Measurements from ENCODE around the gene FLYWCH2. TPM values are rescaled to one million over a fixed set of nuclear protein-coding genes. Genes with fewer than 3 reads are reported as not detected.
"Not testable (repeated sequence)": the region's sequence is repeated elsewhere in the genome, so short reads cannot be mapped to it uniquely, and the experiment has no call there.

Gene FLYWCH2
- total RNA-seq, 1 donor from 2014 or later, result 22.2 TPM

DNA sequence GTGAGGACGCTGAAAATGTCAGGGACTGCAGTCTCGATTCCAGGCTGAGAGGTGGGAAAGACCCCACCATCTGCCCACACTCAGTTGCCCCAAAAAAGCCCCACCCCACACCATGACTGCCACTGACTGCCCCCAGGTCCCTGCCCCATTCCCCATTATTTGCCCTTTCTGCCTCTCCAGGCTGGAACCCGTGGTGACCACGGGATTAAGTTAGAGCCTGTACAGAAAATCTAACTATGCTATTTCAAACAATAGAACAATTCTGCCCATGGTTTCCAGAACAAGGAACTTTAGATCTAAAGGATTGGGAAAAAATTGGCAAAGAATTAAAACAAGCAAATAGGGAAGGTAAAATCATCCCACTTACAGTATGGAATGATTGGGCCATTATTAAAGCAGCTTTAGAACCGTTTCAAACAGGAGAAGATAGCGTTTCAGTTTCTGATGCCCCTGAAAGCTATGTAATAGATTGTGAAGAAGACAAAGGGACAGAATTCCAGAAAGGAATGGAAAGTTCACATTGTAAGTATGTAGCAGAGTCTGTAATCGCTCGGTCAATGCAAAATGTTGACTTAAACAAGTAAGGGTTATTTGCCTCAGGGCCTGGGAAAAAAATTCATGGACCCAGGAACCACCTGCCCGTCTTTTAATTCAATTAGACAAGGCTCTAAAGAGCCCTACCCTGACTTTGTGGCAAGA, 43.1 kb downstream of the FLYWCH2 start:
- H3K4me3 Mint-ChIP-seq, result no peak overlapping the region
- H3K27me3 Mint-ChIP-seq, result no peaks in the 10 kb centered on the region
- H3K9me3 Mint-ChIP-seq, result no peaks in the 10 kb centered on the region
- H3K36me3 Mint-ChIP-seq (ENCODE audit: low read depth), result peaks cover 8% of the 10 kb centered on the region
- no peak for DNase-seq
- intact Hi-C loops (cut with micrococcal nuclease), result loop anchor here (2.0 kb wide), 2 partner anchors 15 to 51 kb away; partner anchors contain the start of gene FLYWCH1
- no peak overlapping the region for H3K27ac Mint-ChIP-seq
- H3K4me1 Mint-ChIP-seq, result peaks cover 16% of the 10 kb centered on the region

DNA sequence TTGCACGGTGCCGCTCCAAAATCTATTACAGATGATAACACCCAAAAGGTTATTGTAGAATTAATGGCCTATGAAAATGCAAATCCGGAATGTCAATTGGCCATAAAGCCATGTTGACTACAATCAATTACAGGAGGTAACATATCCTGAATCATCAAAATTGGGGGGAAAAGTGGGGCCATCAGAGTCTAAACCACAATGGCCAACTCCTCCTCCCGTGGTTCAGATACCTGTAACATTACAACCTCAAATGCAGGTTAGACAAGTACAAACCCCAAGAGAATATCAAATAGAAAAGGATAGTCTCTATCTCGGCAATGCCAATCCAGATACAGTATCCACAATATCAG, 43.6 kb downstream of the FLYWCH2 start:
- DNase-seq, result no peak
- Mint-ChIP-seq H3K36me3 (ENCODE audit: low read depth) (peaks cover 8% of the 10 kb centered on the region), H3K9me3 (no peaks in the 10 kb centered on the region), H3K27ac (no peak overlapping the region), H3K4me3 (no peak overlapping the region), H3K4me1 (peaks cover 16% of the 10 kb centered on the region), H3K27me3 (no peaks in the 10 kb centered on the region)
- intact Hi-C loops (cut with micrococcal nuclease), result loop anchor here (2.0 kb wide), 2 partner anchors 16 to 52 kb away; partner anchors contain the start of gene FLYWCH1

DNA sequence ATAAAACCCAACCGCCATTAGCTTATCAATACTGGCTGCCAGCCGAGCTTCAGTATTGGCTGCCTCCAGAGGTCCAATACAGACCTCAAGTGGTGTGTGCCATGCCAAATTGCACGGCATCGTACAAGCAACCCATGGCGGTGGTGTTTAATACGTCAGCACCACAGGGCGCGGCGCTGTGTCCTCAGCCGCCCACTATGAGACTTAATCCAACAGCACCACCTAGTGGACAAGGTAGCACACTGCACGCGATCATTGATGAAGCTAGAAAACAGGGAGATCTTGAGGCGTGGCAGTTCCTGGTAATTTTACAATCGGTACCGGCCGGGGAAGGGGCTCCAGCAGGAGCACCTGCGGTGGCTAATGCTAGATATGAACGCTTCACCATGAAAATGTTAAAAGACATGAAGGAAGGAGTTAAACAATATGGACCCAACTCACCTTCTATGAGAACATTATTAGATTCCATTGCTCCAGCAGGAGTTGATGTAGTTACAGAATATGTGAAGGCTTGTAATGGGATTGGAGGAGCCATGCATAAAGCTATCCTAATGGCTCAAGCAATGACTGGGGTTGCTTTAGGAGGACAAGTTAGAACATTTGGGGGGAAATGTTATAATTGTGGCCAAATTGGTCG, 44.1 kb downstream of the FLYWCH2 start:
- peaks cover 16% of the 10 kb centered on the region for H3K4me1 Mint-ChIP-seq
- H3K4me3 Mint-ChIP-seq, result no peak overlapping the region
- H3K27ac Mint-ChIP-seq, result no peak overlapping the region
- no peaks in the 10 kb centered on the region for H3K9me3 Mint-ChIP-seq
- H3K36me3 Mint-ChIP-seq (ENCODE audit: low read depth), result peaks cover 4% of the 10 kb centered on the region
- peak; percentile 97 for DNase-seq
- intact Hi-C loops (cut with micrococcal nuclease), result loop anchor here (2.0 kb wide), 2 partner anchors 16 to 52 kb away; partner anchors contain the start of gene FLYWCH1
- H3K27me3 Mint-ChIP-seq, result no peaks in the 10 kb centered on the region

DNA sequence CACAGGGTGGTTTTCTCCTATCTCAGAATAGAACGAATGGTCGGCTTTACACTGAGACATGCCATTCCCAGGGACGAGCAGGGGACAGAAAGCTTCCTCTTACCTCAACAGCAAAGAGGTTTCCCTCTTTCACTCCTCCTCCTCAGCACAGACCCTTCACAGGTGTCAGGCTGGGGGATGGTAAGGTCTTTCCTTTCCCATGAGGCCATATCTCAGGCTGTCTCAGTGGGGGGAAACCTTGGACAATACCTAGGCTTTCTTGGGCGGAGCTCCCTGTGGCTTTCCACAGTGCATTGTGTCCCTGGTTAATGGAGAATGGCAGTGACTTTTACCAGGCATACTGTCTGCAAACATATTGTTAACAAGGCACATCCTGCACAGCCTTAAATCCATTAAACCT, 45.1 kb downstream of the FLYWCH2 start:
- intact Hi-C loops (cut with micrococcal nuclease); H3K36me3 Mint-ChIP-seq (ENCODE audit: low read depth): not testable (repeated sequence)

DNA sequence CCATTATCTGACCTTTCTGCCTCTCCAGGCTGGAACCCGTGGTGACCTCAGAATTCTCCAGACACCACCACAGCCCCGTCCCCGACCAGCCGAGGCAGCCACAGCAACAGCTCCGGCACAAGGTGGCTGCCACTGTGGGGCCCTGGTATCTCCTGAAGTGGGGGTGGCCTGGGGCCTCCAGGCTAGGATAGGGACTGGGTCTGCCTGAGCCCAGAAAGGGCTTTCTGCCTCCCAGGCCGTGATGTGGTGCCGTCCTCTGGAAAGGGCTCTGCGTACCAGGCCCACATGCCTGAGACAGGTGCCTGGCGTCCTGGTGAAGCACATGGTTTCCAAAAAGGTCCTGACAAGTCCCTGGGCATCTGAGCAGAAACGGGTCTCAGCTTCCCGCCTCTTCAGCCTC, 45.8 kb downstream of the FLYWCH2 start:
- Mint-ChIP-seq H3K27me3 (no peaks in the 10 kb centered on the region), H3K9me3 (no peaks in the 10 kb centered on the region), H3K4me3 (no peak overlapping the region), H3K36me3 (ENCODE audit: low read depth) (peaks cover 2% of the 10 kb centered on the region), H3K27ac (no peak overlapping the region), H3K4me1 (peaks cover 16% of the 10 kb centered on the region)
- intact Hi-C loops (cut with micrococcal nuclease), result no loop called here
- no peak for DNase-seq

More for the DNA sequence above, 45.1 kb downstream of the FLYWCH2 start:
- not testable (repeated sequence) for H3K27me3 Mint-ChIP-seq, H3K9me3 Mint-ChIP-seq, H3K4me3 Mint-ChIP-seq, DNase-seq, H3K27ac Mint-ChIP-seq
- peaks cover 16% of the 10 kb centered on the region for H3K4me1 Mint-ChIP-seq

DNA sequence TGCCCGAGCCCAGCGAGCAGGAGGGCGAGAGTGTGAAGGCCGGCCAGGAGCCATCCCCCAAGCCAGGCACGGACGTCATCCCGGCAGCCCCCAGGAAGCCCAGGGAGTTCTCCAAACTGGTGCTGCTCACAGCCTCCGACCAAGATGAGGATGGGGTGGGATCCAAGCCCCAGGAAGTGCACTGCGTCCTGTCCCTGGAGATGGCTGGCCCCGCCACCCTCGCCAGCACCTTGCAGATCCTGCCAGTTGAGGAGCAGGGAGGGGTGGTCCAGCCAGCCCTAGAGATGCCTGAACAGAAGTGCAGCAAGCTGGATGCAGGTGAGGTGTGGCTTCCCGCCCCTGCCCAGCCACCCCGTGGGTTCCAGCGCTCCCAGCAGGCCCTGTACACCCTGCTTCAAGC, 46.7 kb downstream of the FLYWCH2 start:
- Mint-ChIP-seq H3K27ac (no peak overlapping the region), H3K27me3 (no peaks in the 10 kb centered on the region)
- intact Hi-C loops (cut with micrococcal nuclease), result no loop called here

DNA sequence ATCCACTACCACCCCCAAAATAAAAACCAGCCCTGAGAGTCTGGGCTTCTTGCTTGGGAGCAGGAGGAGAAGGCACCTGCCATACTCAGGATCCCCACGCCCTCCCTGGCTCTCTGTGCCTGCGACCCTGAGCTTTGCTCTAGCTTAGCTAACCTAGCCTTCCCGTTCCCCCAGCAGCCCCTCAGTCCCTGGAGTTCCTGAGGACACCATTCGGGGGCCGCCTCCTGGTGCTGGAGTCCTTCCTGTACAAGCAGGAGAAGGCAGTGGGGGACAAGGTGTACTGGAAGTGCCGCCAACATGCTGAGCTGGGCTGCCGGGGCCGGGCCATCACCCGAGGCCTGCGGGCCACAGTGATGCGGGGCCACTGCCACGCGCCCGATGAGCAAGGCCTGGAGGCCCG, 47.2 kb downstream of the FLYWCH2 start:
- peaks cover 10% of the 10 kb centered on the region for H3K36me3 Mint-ChIP-seq (ENCODE audit: low read depth)
- intact Hi-C loops (cut with micrococcal nuclease), result no loop called here
- DNase-seq, result no peak
- no peaks in the 10 kb centered on the region for H3K9me3 Mint-ChIP-seq
- no peak overlapping the region for H3K4me3 Mint-ChIP-seq
- no peak overlapping the region for H3K27ac Mint-ChIP-seq
- no peaks in the 10 kb centered on the region for H3K27me3 Mint-ChIP-seq
- H3K4me1 Mint-ChIP-seq, result peaks cover 20% of the 10 kb centered on the region

More for the DNA sequence above, 46.7 kb downstream of the FLYWCH2 start:
- no peak overlapping the region for H3K4me3 Mint-ChIP-seq
- no peak for DNase-seq
- H3K9me3 Mint-ChIP-seq, result no peaks in the 10 kb centered on the region
- H3K36me3 Mint-ChIP-seq (ENCODE audit: low read depth), result peaks cover 10% of the 10 kb centered on the region
- peaks cover 19% of the 10 kb centered on the region for H3K4me1 Mint-ChIP-seq

DNA sequence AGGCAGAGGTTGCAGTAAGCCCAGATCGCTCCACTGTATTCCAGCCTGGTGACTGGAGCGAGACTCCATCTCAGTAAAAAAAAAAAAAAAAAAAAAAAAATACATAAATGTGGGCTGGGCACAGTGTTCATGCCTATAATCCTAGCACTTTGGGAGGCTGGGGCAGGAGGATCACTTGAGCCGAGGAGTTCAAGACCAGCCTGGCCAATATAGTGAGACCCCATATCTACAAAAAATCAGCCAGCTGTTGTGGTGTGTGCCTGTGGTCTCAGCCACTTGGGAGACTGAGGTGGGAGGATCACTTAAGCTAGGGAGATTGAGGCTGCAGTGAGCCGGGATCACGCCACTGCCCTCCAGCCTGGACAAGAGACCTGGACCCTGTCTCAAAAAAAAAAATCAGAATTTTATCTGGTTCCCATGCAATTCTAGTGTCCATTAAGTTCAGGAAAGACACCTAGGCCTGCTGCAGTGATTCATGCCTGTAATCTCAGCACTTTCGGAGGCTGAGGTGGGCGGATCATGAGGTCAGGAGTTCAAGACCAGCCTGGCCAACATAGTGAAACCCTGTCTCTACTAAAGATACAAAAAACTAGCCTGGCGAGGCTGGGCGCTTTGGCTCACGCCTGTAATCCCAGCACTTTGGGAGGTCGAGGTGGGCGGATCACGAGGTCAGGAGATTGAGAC, 48.4 kb downstream of the FLYWCH2 start:
- H3K27me3 Mint-ChIP-seq; H3K9me3 Mint-ChIP-seq; intact Hi-C loops (cut with micrococcal nuclease); H3K27ac Mint-ChIP-seq; DNase-seq; H3K4me3 Mint-ChIP-seq: not testable (repeated sequence)
- Mint-ChIP-seq H3K4me1 (peaks cover 19% of the 10 kb centered on the region), H3K36me3 (ENCODE audit: low read depth) (peaks cover 14% of the 10 kb centered on the region)

DNA sequence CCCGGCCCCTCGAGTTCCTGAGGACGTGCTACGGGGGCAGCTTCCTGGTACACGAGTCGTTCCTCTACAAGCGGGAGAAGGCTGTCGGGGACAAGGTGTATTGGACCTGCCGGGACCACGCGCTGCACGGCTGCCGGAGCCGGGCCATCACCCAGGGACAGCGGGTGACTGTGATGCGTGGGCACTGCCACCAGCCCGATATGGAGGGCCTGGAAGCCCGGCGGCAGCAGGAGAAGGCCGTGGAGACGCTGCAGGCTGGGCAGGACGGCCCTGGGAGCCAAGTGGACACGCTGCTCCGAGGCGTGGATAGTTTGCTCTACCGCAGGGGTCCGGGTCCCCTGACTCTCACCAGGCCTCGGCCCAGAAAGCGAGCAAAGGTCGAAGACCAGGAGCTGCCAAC, 50.1 kb downstream of the FLYWCH2 start:
- Mint-ChIP-seq H3K4me3 (no peak overlapping the region), H3K27ac (no peak overlapping the region), H3K4me1 (peaks cover 4% of the 10 kb centered on the region), H3K27me3 (no peaks in the 10 kb centered on the region), H3K9me3 (no peaks in the 10 kb centered on the region), H3K36me3 (ENCODE audit: low read depth) (peaks cover 14% of the 10 kb centered on the region)
- intact Hi-C loops (cut with micrococcal nuclease), result no loop called here
- no peak for DNase-seq

DNA sequence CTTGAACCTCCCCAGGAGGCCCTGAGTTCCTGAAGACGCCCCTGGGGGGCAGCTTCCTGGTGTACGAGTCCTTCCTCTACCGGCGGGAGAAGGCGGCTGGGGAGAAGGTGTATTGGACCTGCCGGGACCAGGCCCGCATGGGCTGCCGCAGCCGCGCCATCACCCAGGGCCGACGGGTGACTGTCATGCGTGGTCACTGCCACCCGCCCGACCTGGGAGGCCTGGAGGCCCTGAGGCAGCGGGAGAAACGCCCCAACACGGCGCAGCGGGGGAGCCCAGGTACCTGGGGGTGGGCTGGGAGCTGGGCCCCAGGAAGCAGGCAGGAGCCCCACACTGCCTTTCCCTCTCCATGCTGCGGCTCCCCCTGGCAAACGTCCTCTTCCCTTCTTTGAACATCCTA, 50.7 kb downstream of the FLYWCH2 start:
- no peak for DNase-seq
- intact Hi-C loops (cut with micrococcal nuclease), result no loop called here
- H3K4me3 Mint-ChIP-seq, result no peak overlapping the region
- peaks cover 4% of the 10 kb centered on the region for H3K4me1 Mint-ChIP-seq
- no peak overlapping the region for H3K27ac Mint-ChIP-seq
- H3K9me3 Mint-ChIP-seq, result no peaks in the 10 kb centered on the region
- no peaks in the 10 kb centered on the region for H3K27me3 Mint-ChIP-seq
- H3K36me3 Mint-ChIP-seq (ENCODE audit: low read depth), result peaks cover 14% of the 10 kb centered on the region

DNA sequence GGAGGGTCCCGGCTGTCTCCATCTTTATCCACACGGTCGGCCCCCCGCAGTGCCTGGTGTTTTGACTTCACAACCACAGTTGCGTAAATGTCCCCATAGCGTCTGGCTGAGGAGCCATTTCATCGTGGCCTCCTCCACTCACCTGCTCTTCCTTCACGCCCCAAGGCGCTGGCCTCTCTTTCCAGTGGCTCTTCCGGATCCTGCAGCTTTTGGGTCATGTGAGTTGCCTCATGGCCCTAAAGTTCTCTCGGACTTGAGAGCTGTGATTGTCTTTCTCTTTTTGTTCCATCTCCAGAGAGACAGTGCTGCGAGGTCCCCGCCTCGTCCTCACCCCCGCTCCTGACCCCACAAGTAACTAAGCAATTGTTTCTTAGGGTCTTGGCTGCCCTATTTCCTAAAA, 51.4 kb downstream of the FLYWCH2 start:
- H3K4me3 Mint-ChIP-seq, result no peak overlapping the region
- H3K36me3 Mint-ChIP-seq (ENCODE audit: low read depth), result peaks cover 18% of the 10 kb centered on the region
- intact Hi-C loops (cut with micrococcal nuclease), result no loop called here
- H3K4me1 Mint-ChIP-seq, result peaks cover 4% of the 10 kb centered on the region
- H3K27ac Mint-ChIP-seq, result no peak overlapping the region
- H3K9me3 Mint-ChIP-seq, result no peaks in the 10 kb centered on the region
- H3K27me3 Mint-ChIP-seq, result no peaks in the 10 kb centered on the region
- DNase-seq, result no peak

DNA sequence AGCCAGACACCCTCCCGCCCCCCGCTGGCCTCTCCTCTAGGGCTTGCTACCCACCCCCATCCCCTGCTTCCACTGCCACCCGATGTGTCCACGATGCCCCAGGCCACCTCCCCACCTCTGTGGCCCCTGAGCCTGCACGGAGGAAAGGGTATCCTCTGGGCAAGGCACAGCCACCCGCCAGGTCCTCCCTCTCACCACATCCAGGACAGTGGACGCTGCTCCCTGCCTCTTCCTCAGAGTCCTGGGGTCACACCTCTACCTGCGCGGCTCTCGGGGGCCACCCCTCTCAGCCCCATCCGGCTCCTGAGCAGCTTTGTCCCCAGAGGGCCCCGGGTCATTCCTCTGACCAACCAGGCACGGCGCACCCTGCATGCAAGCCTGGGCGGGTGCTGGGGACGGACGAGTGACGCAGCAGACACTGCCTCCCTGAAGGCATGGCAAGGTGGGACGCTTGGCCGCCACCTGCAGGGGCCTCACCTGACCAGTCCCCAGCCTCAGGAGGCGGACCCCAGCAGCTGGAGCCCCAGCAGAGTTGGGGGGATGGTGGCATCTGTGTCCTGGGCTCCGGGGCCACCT, 53.5 kb downstream of the FLYWCH2 start:
- Mint-ChIP-seq H3K36me3 (ENCODE audit: low read depth) (peaks cover 29% of the 10 kb centered on the region), H3K27me3 (no peaks in the 10 kb centered on the region), H3K4me3 (no peak overlapping the region), H3K9me3 (no peaks in the 10 kb centered on the region), H3K27ac (no peak overlapping the region), H3K4me1 (peaks cover 4% of the 10 kb centered on the region)
- intact Hi-C loops (cut with micrococcal nuclease), result no loop called here
- DNase-seq, result no peak

DNA sequence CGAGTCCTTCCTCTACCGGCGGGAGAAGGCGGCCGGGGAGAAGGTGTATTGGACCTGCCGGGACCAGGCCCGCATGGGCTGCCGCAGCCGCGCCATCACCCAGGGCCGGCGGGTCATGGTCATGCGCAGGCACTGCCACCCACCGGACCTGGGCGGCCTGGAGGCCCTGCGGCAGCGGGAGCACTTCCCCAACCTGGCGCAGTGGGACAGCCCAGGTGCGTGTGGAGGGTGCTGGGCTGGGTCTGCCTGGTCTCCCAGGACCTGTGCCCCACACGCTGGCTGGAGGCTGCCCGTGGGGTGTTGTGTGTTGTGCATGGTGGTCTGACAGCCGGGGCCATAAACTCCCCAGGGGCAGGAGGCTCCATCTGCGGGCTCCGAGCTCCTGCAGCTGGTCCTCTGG, 54.2 kb downstream of the FLYWCH2 start:
- Mint-ChIP-seq H3K4me1 (peaks cover 4% of the 10 kb centered on the region), H3K36me3 (ENCODE audit: low read depth) (peaks cover 32% of the 10 kb centered on the region), H3K27me3 (no peaks in the 10 kb centered on the region), H3K27ac (no peak overlapping the region), H3K4me3 (no peak overlapping the region), H3K9me3 (no peaks in the 10 kb centered on the region)
- DNase-seq, result no peak
- intact Hi-C loops (cut with micrococcal nuclease), result no loop called here

DNA sequence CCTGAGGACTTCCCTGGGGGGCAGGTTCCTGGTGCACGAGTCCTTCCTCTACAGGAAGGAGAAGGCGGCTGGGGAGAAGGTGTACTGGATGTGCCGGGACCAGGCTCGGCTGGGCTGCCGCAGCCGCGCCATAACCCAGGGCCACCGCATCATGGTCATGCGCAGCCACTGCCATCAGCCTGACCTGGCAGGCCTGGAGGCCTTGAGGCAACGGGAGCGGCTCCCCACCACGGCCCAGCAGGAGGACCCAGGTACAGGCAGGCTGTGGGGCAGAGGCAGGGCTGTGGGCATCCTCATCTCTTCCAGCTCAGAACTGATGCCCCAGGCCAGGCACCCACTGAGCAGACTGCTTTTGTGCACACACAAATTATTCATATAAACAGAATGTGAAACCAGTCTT, 55.2 kb downstream of the FLYWCH2 start:
- no peak overlapping the region for H3K27ac Mint-ChIP-seq
- H3K9me3 Mint-ChIP-seq, result no peaks in the 10 kb centered on the region
- DNase-seq, result no peak
- peaks cover 32% of the 10 kb centered on the region for H3K36me3 Mint-ChIP-seq (ENCODE audit: low read depth)
- H3K4me3 Mint-ChIP-seq, result no peak overlapping the region
- intact Hi-C loops (cut with micrococcal nuclease), result no loop called here
- peaks cover 4% of the 10 kb centered on the region for H3K4me1 Mint-ChIP-seq
- H3K27me3 Mint-ChIP-seq, result no peaks in the 10 kb centered on the region

All from activated CD4-positive, alpha-beta T cell treated with anti-CD3 and anti-CD28 coated beads, Interleukin-2, amount 10 ng/mL, durations not matched to agents 24 days and 14 days (primary cell).